HUES48 (cell line): ENCODE measurements around the gene SPOCK2.
"Not testable (repeated sequence)": the region's sequence is repeated elsewhere in the genome, so short reads cannot be mapped to it uniquely, and the experiment has no call there.

Experiments
- H3K27ac ChIP-seq: one replicate; pipeline ENCODE4 v1.7.0; 2013; ENCODE audit warnings: low read depth, low read length, inconsistent platforms
- H3K27me3 ChIP-seq: 2 replicates; pipeline ENCODE4 v1.6.1; 2013; ENCODE audit warnings: mild to moderate bottlenecking, low read length; ENCODE audit not compliant: control insufficient read depth, insufficient read depth
- H3K36me3 ChIP-seq: 2 replicates; pipeline ENCODE4 v1.6.1; 2013; ENCODE audit warnings: low read length; ENCODE audit not compliant: control insufficient read depth, insufficient read depth
- H3K4me1 ChIP-seq: 2 replicates; pipeline ENCODE4 v1.6.1; 2013; ENCODE audit warnings: mild to moderate bottlenecking, low read length; ENCODE audit not compliant: control insufficient read depth, insufficient read depth
- H3K4me3 ChIP-seq: 2 replicates; pipeline ENCODE4 v1.5.1; 2013; ENCODE audit warnings: mild to moderate bottlenecking, low read depth, low read length
- H3K9ac ChIP-seq: 2 replicates; pipeline ENCODE4 v1.6.1; 2013; ENCODE audit warnings: mild to moderate bottlenecking, low read depth, low read length, moderate library complexity
- H3K9me3 ChIP-seq: 2 replicates; pipeline ENCODE4 v1.6.1; 2013; ENCODE audit warnings: low read length; ENCODE audit not compliant: control insufficient read depth, insufficient read depth

Gene SPOCK2

DNA sequence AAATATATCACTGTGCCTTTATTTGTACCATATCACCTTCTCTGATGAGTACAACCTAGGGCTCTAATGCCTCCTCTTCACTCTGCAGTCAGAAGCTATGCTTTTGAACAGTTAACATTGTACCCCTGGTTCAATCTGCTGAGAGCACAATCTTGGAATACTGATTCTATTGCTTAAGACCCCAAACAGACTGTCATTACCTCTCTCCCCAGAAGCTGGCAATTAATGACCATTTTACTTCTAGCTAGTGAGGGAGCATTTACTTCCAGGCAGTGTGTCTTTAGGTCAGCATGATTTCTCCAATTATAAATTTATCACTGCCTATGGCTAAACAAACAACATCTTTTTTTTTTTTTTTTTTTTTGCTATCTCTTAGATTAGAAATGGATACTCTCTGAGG is 36.0 kb upstream of the SPOCK2 start:
- no peaks in the 10 kb centered on the region for H3K27me3 ChIP-seq
- H3K4me1 ChIP-seq = peaks cover 16% of the 10 kb centered on the region
- H3K36me3 ChIP-seq = no peaks in the 10 kb centered on the region
- no peaks in the 10 kb centered on the region for H3K9me3 ChIP-seq
- H3K27ac ChIP-seq = no peak overlapping the region
- H3K4me3 ChIP-seq = no peak overlapping the region
- no peak overlapping the region for H3K9ac ChIP-seq

DNA sequence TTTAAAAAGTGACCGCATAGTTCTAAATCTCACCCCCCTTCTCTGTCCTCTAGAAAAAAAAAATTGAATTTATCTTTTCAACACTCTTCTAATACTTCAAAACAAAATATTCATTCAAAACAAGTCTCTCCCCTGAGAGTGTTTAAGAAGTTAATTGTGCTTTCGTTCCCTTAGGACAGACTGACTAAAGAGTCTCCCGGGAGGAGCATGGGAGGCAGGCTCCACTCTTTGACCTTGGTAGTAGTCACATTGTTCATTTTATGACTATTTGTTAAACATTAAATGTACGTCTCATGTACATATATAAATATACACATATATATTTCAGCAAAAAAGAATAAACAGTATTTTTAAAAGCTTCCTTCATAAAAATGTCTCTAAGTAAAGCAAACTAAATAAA is 35.3 kb upstream of the SPOCK2 start:
- Histone ChIP-seq H3K36me3 (no peaks in the 10 kb centered on the region), H3K4me1 (peaks cover 16% of the 10 kb centered on the region), H3K27me3 (no peaks in the 10 kb centered on the region), H3K4me3 (no peak overlapping the region), H3K9ac (no peak overlapping the region), H3K27ac (no peak overlapping the region), H3K9me3 (no peaks in the 10 kb centered on the region)

DNA sequence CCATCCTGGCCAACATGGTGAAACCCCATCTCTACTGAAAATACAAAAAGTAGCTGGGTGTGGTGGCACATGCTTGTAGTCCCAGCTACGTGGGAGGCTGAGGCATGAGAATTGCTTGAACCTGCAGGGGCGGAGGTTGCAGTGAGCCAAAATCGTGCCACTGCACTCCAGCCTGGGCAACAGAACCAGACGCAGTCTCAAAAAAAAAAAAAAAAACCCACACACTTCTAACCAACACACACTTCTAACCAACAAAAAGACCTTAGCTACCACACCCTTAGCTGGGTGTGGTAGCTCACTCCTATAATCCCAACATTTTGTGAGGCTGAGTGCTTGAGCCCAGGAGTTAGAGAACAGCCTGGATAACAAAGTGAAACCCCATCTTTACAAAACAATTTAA is 33.9 kb upstream of the SPOCK2 start:
- no peaks in the 10 kb centered on the region for H3K36me3 ChIP-seq

DNA sequence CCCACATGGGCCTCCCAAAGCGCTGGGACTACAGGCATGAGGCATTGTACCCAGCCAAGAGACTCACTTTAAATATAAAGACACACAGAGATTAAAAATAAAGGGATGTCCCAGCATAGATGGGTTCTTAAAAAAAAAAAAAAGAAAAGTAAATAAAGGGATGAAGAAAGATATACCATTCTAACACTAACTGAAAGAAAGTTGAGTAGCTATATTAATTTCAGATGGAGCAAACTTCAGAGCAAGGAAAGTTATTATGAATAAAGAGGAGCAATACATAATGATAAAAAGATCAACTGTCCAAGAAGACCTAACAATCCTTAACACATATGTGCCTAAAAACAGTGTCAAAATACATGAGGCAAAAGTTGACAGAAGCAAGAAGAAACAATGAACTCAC is 33.0 kb upstream of the SPOCK2 start:
- Histone ChIP-seq H3K9ac (no peak overlapping the region), H3K36me3 (no peaks in the 10 kb centered on the region)

More for the DNA sequence above, 33.9 kb upstream of the SPOCK2 start:
- Histone ChIP-seq H3K4me1 (peaks cover 15% of the 10 kb centered on the region), H3K27ac (no peak overlapping the region), H3K27me3 (no peaks in the 10 kb centered on the region), H3K4me3 (no peak overlapping the region), H3K9me3 (no peaks in the 10 kb centered on the region), H3K9ac (no peak overlapping the region)

DNA sequence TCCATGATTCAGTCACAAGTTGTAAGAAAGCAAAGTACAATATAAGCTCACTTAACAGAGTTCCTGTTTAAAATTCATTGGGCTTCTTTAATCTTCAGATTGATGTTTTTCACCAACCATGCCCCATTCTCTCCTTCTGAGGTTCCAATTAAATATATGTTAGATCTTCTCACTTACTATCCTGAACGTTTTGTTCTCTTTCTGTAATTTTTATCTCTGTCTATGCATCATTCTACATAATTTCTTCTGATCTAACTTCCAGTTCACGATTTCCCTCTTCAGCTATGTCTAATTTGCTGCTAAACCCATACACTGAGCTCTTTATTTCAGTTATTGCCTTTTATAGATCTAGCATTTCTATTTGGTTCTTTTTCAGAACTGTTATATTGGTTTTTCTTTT is 28.0 kb upstream of the SPOCK2 start:
- Histone ChIP-seq H3K9ac (no peak overlapping the region), H3K4me3 (no peak overlapping the region), H3K27ac (no peak overlapping the region), H3K4me1 (no peaks in the 10 kb centered on the region), H3K9me3 (peaks cover 4% of the 10 kb centered on the region; the same call in 1 of the 2 replicates), H3K36me3 (no peaks in the 10 kb centered on the region), H3K27me3 (no peaks in the 10 kb centered on the region)

More for the DNA sequence above, 33.0 kb upstream of the SPOCK2 start:
- peaks cover 7% of the 10 kb centered on the region for H3K4me1 ChIP-seq
- peaks cover 3% of the 10 kb centered on the region; the same call in 1 of the 2 replicates for H3K9me3 ChIP-seq
- no peak overlapping the region for H3K4me3 ChIP-seq
- no peak overlapping the region for H3K27ac ChIP-seq
- H3K27me3 ChIP-seq = no peaks in the 10 kb centered on the region

DNA sequence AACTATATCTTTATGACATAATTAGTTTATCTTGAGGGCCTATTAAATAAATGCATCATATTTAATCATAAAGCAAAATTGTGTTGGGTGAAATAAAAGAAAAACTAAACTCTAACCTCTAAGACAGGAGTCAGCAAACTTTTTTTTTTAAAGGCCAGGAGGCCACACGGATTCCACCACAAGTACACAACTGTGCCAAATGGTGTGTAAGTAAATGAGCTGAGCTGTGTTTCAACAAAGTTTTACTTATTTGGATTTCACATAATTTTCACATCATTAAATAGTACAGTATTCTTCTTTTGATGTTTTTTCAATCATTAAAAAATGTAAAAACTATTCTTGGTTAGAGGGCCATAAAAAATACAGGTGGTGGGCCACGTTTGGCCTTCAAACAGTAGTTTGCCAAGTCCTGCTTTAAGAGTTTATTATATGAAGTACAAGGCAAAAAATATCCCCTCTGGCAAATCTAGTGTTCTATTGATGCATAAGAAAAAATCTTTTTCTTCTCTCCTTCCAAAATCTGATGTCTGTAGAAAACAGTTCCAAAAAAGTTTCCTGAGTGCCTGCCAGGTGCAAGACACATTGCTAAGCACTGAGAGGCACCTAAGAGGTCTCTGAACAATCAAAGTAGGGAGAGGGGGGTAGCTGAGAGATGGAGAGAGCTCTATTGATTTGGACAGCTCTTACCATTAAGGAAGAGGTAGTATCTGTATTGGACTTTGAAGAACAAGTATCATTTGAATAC is 26.5 kb upstream of the SPOCK2 start:
- no peak overlapping the region for H3K9ac ChIP-seq
- H3K4me1 ChIP-seq = no peaks in the 10 kb centered on the region
- peaks cover 4% of the 10 kb centered on the region; the same call in 1 of the 2 replicates for H3K9me3 ChIP-seq
- H3K4me3 ChIP-seq = no peak overlapping the region
- H3K27me3 ChIP-seq = no peaks in the 10 kb centered on the region
- no peak overlapping the region for H3K27ac ChIP-seq
- H3K36me3 ChIP-seq = no peaks in the 10 kb centered on the region

DNA sequence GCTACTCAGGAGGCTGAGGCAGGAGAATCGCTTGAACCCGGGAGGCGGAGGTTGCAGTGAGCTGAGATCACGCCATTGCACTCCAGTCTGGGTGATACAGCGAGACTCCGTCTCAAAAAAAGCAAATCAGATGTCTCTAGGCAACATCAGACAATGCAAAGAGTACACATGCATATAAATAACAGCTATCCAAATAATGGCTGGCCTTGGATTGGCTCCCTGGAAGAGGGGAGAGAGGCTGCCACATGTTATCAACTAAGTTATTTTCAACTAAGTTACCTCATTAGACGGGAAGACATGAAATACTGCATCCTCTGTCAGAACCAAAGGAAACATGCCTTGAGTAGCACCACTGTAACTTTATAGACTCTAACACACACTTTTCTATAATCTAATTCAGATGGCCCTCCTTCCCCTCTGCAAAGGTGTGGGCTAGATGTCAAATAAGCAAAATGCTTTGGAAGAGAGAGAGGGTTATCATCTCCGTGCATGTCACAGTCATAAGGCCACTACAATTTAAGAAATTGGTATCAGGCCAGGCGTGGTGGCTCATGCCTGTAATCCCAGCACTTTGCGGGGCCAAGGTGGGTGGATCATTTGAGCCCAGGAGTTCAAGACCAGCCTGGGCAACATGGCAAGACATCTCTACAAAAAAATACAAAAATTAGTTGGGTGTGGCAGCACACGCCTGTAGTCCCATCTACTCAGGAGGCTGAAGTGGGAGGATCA is 22.5 kb upstream of the SPOCK2 start:
- Histone ChIP-seq H3K9ac (no peak overlapping the region), H3K9me3 (no peaks in the 10 kb centered on the region), H3K27ac (no peak overlapping the region), H3K36me3 (no peaks in the 10 kb centered on the region), H3K4me1 (0 out of 2 replicates have a peak, but pooled peaks cover 4% of the 10 kb centered on the region), H3K4me3 (no peak overlapping the region), H3K27me3 (no peaks in the 10 kb centered on the region)

DNA sequence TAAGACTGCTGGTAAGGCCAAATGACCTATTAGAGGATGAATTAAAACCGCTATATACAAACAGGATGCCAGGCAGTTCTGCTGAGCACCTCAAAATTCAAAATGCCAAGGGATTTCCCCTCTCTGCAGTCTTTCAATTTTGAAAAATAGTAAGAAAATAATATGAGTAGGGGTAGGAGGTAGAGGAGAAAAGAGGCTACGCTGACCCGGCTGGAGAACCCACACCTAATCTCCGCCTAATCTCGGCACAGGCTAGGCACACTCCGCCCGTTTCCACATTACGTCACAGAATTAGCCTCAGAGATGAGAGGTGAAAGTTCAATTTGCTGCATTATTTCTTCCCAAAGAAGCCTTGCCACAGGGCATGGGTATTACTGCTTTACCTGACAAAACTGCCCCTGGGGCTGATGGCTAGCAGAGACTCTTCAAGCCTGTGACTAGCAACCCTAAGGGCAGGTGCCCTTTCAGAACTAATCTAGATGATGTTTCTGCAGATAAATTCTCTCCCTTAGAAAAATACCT is 21.3 kb upstream of the SPOCK2 start:
- Histone ChIP-seq H3K27ac (no peak overlapping the region), H3K27me3 (no peaks in the 10 kb centered on the region), H3K4me1 (0 out of 2 replicates have a peak, but pooled peaks cover 4% of the 10 kb centered on the region), H3K36me3 (no peaks in the 10 kb centered on the region), H3K9ac (no peak overlapping the region), H3K9me3 (no peaks in the 10 kb centered on the region), H3K4me3 (no peak overlapping the region)

DNA sequence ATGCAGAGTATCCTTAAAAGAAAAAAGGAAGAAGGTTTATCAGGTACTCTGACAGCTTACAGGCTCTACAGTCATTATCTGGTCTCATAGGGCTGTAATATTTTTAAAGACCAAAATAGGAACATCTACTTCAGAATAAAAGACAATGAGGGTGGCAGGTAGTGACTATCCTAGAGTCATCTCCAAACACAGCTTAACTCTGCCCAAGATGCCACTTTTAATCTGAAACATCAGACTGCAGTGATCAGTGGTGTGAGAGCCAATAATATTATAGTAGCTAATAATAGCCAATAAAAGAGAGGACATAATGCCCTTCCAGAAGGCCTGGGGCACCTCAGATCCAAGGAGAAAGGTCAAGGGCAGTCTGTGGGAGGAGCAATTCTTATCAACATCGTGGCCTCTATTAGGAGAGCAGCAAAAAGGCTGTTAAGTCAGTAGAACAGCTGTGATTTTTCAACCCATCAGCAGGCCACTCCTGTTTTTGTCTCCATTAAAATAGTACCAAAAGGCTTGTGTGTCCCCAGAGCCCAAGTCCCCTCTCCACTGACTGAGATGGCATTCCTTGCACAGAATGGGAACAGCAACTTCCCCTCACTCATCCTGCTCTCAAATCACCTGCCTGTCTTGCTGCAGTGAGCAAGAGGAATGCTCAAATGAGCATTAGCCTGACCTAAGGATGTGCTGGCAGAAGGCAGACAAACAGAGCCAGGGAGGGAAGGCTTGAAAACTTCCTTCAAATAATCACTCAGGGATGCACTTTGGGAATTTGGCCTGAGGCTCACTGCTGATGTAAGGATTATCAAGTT is 20.7 kb upstream of the SPOCK2 start:
- no peak overlapping the region for H3K4me3 ChIP-seq
- H3K27ac ChIP-seq = no peak overlapping the region
- H3K27me3 ChIP-seq = no peaks in the 10 kb centered on the region
- no peaks in the 10 kb centered on the region for H3K36me3 ChIP-seq
- H3K9ac ChIP-seq = no peak overlapping the region
- no peaks in the 10 kb centered on the region for H3K9me3 ChIP-seq
- peaks cover 7% of the 10 kb centered on the region; the same call in 1 of the 2 replicates for H3K4me1 ChIP-seq

DNA sequence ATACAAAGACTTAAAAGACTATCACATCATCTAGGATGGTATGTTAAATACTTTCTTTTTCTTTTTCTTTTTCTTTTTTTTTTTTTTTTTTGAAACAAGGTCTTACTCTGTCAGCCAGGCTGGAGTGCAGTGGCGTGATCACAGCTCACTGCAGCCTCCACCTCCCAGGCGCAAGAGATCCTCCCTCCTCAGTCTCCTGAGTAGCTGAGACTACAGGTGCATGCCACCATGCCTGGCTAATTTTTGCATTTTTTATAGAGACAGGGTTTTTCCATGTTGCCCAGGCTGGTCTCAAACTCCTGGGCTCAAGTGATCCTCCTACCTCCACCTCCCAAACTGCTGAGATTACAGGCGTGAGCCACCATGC is 19.6 kb upstream of the SPOCK2 start:
- H3K9ac ChIP-seq, H3K4me3 ChIP-seq, H3K27me3 ChIP-seq, H3K27ac ChIP-seq, H3K4me1 ChIP-seq, H3K36me3 ChIP-seq, H3K9me3 ChIP-seq: not testable (repeated sequence)
